Measurements from ENCODE around the gene PLD2.

PLD2 gene

DNA sequence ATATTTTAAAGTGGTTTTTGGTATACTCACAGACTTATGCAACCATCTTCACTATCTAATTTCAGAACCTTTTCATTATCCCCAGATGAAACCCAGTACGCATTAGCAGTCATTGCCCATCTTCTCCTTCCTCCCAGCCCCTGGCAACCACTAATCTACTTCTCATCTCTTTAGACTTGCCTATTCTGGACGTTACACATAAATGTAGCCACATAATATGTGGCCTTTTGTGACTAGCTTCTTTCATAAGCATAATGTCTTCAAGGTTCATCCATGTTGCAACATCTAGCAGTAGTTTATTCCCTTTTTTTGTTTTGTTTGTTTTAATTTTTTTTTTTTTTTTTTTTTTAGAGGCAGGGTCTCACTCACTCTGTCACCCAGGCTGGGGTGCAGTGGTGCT is 63.9 kb downstream of the PLD2 start:
- TF ChIP-seq, protein P1, sequence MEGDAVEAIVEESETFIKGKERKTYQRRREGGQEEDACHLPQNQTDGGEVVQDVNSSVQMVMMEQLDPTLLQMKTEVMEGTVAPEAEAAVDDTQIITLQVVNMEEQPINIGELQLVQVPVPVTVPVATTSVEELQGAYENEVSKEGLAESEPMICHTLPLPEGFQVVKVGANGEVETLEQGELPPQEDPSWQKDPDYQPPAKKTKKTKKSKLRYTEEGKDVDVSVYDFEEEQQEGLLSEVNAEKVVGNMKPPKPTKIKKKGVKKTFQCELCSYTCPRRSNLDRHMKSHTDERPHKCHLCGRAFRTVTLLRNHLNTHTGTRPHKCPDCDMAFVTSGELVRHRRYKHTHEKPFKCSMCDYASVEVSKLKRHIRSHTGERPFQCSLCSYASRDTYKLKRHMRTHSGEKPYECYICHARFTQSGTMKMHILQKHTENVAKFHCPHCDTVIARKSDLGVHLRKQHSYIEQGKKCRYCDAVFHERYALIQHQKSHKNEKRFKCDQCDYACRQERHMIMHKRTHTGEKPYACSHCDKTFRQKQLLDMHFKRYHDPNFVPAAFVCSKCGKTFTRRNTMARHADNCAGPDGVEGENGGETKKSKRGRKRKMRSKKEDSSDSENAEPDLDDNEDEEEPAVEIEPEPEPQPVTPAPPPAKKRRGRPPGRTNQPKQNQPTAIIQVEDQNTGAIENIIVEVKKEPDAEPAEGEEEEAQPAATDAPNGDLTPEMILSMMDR (IDR thresholded peaks at IDR 0.05; ENCODE audit: borderline replicate concordance, insufficient read depth, low read depth, low read length) = no peak
- H3K4me3 ChIP-seq (ENCODE audit: low read depth, low read length) = no peak overlapping the region

DNA sequence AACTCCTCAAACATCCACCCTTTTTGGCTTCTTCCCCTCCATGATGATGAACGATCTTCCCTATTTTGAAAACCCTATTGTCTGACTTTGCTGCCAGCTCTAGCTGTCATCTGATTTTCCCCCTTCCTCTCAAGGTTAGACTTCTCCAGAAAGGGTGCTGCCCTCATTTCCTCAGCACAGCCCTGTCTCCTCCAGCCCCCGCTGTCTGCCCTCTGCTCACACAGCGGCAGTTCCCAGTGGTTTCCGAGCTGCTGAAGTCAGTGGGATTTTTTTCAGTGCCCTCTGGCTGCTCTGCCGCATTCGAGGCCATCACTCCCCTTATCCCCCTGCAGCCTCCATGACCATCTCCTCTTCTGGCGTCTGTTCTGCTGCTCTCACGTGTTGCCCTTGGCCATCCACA is 65.8 kb downstream of the PLD2 start:
- TF ChIP-seq, protein P1 (IDR thresholded peaks at IDR 0.05; ENCODE audit: borderline replicate concordance, insufficient read depth, low read depth, low read length) = no peak
- no peak overlapping the region for H3K4me3 ChIP-seq (ENCODE audit: low read depth, low read length)
